ENCODE measurements around the gene IARS2. TPM values are rescaled to one million over a fixed set of nuclear protein-coding genes. Genes with fewer than 3 reads are reported as not detected.
"Not testable (repeated sequence)": the region's sequence is repeated elsewhere in the genome, so short reads cannot be mapped to it uniquely, and the experiment has no call there.

The IARS2 gene
- total RNA-seq, 1 experiment from 2014 or later: 158 TPM

DNA sequence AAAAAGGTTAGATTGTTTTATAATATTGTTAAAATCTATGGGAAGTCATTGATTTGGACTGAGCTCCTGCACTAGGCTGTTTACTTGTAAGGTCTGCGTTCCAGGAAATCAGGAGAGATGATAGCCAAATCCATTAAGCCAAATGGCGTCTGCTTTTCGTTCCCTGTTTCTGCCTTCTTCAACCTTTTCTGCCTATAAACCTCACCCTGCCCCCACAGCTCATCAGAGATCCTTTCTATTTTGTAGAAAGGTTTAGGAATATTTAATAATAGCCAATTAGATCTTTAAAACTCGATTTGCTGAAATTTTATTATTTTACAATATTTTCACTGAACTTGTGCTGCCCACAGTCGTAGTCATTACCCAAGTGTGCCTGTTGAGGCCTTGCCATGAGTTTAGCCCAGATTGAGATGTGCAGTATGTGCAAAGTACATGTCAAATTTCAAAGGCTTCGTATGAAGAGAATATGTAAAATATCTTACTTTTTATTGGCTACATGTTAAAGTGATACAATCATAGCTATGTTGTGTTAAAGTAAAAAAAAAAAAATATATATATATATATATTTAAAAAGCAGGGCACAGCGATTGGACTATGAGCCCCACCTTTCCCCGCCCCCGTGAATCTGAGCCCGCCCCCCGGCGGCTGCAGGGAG is 444 bp upstream of the IARS2 start:
- DNase-seq (ENCODE audit: low read depth, low spot score): no peak
- in situ Hi-C loops (cut with HindIII; ENCODE audit: low pct_unique_long_range_greater_than_20kb, low sequenced_read_pairs): no loop called here

DNA sequence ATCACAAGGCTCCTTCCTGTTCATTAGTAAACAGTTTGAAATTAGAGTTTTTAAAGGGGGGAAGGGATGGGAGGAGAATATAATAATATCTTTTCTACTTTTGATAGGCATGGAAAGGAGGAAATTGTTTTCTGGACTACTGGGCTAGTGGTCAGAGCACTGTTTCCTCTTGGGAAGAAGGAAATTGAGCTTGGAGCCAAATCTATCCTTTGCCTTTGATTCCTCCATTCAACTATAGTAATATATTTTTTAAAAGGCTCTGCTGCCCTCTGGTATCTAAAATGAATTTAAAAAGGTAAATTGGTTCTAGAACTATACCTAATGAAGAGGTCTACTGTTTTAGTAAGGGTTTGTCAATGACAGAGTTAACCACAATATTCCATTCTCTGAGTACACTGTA is 5.9 kb downstream of the IARS2 start:
- in situ Hi-C loops (cut with HindIII; ENCODE audit: low pct_unique_long_range_greater_than_20kb, low sequenced_read_pairs): no loop called here
- DNase-seq (ENCODE audit: low read depth, low spot score): no peak

DNA sequence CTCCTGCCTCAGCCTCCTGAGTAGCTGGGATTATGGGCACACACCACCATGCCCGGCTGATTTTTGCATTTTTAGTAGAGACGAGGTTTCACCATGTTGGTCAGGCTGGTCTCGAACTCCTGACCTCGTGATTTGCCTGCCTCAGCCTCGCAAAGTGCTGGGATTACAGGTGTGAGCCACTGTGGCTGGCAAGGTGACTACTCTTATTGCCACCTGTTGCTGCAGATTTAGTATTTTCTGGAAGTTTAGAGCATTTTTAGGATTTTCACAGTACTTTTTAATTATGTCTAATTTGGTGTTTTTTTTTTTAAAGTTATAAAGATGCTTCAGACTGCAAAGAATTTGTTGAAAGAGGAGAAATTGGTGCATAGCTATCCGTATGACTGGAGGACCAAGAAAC is 16.5 kb downstream of the IARS2 start:
- in situ Hi-C loops (cut with HindIII; ENCODE audit: low pct_unique_long_range_greater_than_20kb, low sequenced_read_pairs); DNase-seq (ENCODE audit: low read depth, low spot score): not testable (repeated sequence)

DNA sequence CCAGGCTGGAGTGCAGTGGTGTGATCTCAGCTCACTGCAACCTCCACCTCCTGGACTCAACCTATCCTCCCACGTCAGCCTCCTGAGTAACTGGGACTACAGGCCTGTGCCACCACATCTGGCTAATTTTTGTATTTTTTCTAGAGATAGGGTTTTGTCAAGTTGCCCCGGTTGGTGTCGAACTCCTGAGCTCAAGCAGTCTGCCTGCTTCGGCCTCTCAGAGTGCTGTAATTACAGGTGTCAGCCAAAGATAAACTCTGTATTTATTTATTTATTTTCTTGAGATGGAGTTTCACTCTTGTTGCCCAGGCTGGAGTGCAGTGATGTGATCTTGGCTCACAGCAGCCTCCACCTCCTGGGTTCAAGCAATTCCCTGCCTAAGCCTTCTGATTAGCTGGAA is 18.7 kb downstream of the IARS2 start:
- DNase-seq (ENCODE audit: low read depth, low spot score); in situ Hi-C loops (cut with HindIII; ENCODE audit: low pct_unique_long_range_greater_than_20kb, low sequenced_read_pairs): not testable (repeated sequence)

DNA sequence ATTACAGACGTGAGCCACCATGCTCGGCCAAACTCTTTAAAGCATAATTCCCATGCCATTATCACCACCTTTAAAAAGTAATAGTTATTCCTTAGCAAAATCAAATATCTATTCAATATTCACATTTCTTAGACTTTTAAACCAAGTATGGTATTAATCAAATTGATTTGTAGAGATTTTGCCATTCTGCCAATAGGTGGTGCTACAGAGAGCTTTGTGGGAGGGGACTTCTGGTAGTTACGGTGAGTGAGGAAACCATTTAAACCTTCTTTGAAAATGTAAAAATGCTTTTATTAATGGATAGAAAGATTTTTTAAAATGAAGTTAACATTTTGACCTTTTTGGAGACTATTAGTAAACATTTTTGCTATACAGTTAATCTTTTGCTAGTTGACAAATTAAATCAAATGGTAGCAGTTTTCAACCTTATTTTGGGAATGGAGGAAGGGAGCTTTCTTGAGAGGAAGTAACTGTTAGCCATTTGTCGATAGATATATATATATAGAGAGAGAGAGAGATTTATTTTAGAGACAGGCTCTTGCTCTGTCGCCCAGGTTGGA is 19.3 kb downstream of the IARS2 start:
- peak; percentile 64 for DNase-seq (ENCODE audit: low read depth, low spot score)
- in situ Hi-C loops (cut with HindIII; ENCODE audit: low pct_unique_long_range_greater_than_20kb, low sequenced_read_pairs): no loop called here

DNA sequence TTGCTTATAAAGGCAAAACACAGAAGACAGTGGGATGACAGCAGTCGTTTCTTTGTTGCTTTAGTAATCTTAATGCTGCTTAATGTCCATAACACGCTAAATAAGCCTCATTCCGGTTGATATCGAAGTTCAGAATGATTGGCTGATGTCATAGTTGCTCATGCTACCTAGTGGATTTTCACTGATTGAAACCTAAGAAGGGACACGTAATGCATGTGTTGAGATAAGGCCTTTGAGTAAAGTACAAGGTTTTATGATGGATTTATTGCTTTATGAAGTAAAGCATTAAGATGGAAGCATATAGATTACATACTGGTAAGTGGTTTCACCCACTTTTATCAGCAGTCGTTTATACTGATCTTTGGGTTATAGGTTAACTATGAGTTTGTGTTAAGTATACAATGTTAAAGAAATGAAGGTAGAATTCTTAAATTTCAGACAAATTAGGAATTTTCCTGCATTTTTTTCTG is 25.1 kb downstream of the IARS2 start:
- DNase-seq (ENCODE audit: low read depth, low spot score): no peak

DNA sequence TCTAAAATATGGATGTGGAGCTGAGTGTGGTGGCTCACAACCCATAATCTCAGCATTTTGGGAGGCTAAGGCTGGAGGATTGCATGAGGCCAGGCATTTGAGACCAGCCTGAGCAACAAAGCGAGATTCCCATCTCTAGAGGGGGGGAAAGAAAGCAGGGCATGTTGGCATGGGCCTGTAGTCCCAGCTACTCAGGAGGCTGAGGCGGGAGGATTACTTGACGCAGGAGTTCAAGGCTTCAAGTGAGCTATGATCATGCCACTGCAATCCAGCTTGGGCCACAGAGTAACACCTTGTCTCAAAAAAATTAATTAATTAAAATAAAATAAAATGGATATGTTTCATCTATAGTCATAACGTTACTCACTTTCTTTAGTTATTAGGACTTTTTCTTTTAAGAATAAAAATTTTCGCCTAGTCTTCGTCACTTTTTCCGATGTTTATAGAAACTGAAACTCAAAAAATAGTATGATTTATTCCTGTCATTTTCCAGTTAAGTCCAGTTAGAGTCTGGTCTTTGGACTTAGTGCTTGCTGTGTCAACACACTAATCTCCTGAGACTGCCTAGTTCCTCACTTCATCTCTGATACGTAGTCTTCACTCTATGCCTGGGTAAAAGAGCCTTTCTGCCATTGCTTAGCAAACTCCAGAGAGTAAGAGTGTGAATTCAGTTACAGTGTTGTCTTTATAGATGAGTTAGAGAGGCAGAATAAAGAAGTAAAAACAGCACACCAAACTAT is 28.0 kb downstream of the IARS2 start:
- in situ Hi-C loops (cut with HindIII; ENCODE audit: low pct_unique_long_range_greater_than_20kb, low sequenced_read_pairs): no loop called here
- no peak for DNase-seq (ENCODE audit: low read depth, low spot score)

More for the DNA sequence above, 25.1 kb downstream of the IARS2 start:
- in situ Hi-C loops (cut with HindIII; ENCODE audit: low pct_unique_long_range_greater_than_20kb, low sequenced_read_pairs): no loop called here

DNA sequence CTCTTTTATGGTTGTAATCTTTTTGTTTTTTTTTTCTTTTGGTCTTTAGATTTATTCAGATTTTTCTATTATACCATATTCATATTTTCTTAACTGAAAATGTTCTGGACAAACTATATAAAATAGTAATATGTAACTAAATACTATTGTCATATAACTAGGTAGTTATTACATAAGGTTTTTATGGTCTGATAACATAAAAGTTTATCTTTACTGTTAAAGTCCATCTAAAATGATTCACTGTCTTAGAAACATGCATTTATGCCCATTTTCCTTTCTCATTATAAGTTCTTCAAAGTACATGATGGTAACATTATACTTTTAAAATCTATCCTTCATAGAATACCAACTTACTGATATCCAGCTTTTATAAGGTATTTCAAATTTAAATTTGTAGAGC is 29.1 kb downstream of the IARS2 start:
- no peak for DNase-seq (ENCODE audit: low read depth, low spot score)
- in situ Hi-C loops (cut with HindIII; ENCODE audit: low pct_unique_long_range_greater_than_20kb, low sequenced_read_pairs): no loop called here

DNA sequence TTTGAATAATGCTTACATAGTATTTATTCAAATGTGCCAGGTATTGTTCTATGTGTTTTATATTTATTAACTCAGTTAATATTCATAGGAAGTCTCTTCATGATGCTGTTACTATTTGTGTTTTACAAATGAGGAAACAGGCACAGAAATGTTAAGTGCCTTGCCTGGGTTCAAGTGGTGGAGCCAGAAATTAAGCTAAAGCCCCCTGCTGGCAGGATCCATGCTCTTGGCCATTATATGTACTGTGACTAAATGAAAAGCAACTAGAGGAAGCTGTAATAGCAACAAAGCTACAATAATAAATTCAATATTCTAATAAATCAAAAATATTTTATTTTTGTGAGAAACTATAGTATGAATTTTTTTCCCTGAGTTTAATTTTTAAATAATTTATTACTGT is 30.0 kb downstream of the IARS2 start:
- in situ Hi-C loops (cut with HindIII; ENCODE audit: low pct_unique_long_range_greater_than_20kb, low sequenced_read_pairs): no loop called here
- DNase-seq (ENCODE audit: low read depth, low spot score): peak; percentile 40

DNA sequence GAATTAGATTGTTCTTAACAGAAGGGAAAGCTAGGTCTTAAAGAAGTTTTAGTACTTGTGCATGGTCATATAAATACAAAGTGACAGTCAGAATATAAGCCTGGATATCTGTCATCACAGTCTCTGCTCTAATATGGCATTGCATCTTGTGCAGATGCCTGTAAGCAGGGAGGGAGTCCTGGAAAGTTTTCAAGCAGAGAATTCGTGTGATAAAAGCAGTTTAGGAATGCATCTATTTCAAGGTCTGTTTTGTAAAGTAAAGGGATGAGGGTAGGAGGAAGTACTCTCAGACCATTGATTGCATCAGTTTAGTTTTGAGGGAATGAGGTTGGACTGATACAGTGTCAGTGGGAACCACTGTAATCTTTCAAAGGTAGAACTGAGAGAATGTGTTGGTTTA is 30.6 kb downstream of the IARS2 start:
- in situ Hi-C loops (cut with HindIII; ENCODE audit: low pct_unique_long_range_greater_than_20kb, low sequenced_read_pairs): no loop called here
- DNase-seq (ENCODE audit: low read depth, low spot score): no peak

DNA sequence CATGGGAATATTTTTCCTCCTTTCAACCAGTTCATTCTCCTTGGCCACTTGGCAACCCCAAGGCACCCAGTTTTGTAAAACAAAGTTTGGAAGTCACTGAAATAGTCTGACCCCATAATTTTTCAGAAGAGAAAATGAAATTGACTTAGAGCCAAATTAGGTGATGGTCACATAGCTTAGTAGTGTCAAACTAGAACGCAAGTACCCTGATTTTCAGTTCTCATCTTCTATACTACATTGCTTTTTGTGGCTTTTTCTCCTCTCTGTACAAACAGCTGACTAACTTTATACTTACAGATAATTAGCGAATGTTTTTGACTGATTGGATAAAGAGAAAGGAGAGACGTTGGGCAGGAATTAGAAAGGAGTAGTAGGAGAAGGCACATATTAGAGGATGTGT is 33.1 kb downstream of the IARS2 start:
- in situ Hi-C loops (cut with HindIII; ENCODE audit: low pct_unique_long_range_greater_than_20kb, low sequenced_read_pairs): no loop called here
- no peak for DNase-seq (ENCODE audit: low read depth, low spot score)

DNA sequence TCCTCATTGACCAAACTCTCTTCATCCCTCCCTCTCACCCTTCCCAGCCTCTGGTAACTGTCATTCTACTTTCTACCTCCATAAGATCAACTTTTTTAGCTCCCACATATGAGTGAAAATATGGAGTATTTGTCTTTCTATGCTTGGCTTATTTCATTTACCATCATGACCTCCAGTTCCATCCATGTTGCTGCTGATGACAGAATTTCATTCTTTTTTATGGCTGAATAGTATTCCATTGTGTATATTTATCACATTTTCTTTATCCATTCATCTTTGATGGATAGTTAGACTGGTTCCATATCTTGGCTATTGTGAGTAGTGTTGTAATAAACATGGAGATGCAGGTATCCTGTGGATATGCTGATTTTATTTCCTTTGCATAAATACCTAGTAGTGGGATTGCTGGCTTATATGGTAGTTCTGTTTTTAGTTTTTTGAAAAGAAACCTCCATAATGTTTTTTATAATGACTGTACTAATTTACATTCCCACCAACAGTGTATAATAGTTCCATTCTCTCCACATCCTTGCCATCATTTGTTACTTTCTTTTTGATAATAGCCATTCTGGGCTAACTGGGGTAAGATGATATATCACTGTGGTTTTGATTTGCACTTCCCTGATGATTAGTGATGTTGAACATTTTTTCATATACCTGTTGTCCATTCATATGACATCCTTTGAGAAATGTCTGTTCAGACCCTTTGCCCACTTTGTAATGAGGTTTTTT is 35.7 kb downstream of the IARS2 start:
- DNase-seq (ENCODE audit: low read depth, low spot score): no peak
- in situ Hi-C loops (cut with HindIII; ENCODE audit: low pct_unique_long_range_greater_than_20kb, low sequenced_read_pairs): no loop called here

DNA sequence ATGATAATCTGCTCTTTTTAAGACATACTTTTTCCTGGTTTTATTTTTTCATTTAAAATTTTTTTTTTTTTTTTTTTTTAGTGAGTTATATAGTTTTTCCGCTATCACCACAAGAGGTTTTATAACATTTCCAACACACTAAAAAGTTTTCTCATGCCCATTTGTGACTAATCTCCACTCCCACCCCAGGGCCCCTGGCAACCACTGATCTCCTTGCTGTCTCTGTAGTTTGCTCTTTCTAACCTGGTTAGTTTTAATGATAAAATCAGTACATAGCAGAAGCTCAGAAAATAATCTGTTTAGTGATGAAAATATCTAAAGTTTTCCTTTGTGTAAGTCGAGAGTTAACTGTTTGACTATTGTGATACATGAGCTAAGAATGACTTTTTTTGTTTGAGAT is 41.8 kb downstream of the IARS2 start:
- DNase-seq (ENCODE audit: low read depth, low spot score): no peak
- in situ Hi-C loops (cut with HindIII; ENCODE audit: low pct_unique_long_range_greater_than_20kb, low sequenced_read_pairs): no loop called here

DNA sequence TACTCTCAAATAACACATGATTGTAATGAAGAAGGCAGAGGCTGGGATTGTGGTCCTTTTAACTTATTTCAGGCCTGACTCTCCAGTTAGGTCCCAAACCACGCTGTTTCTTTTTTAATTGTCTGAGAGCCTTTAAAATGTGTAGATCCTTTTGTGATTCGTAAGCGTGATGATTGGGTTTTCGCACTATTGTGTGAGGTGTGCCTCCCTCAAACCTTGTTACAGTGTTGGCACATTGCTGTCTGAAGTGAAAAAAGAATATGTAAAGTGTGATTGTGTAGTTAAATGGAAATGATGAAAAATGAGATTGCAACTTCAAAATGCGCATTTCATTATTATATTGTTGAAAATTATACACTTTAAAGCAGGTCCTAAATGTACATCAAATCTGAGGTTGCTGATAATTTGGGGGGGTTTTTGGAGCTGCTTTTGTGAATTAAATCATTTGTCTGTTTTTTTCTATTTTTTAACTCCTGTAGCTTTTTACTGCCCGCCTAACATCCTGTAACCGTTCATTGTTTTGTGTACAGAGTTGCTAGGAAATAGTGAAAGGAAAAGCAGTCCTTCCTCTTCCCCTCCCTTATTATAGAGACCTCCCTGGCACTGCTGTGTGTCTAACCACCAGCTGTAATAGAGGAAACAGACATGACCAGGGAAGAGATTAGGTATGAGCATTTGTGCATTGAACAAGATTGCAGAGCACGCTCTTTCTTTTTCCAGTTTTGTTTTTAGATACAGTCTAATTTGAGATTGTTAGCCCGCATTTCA is 43.3 kb downstream of the IARS2 start:
- no peak for DNase-seq (ENCODE audit: low read depth, low spot score)
- in situ Hi-C loops (cut with HindIII; ENCODE audit: low pct_unique_long_range_greater_than_20kb, low sequenced_read_pairs): no loop called here

DNA sequence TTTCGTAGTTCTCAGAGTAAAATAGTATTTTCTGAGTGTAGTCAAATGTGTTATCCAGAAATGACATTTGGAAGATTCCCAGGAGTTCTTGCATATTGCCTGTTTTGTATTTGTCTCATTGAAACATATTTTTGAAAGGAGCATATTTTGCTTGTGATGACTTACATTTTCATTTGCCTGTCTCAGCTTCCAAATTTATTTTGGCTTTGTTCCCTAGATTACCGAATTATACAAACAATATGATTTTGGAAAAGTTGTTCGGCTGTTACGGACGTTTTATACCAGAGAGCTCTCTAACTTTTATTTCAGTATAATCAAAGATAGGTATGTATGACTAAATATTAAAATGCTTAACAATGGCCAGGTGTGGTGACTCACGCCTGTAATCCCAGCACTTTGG is 46.0 kb downstream of the IARS2 start:
- in situ Hi-C loops (cut with HindIII; ENCODE audit: low pct_unique_long_range_greater_than_20kb, low sequenced_read_pairs): no loop called here
- no peak for DNase-seq (ENCODE audit: low read depth, low spot score)

DNA sequence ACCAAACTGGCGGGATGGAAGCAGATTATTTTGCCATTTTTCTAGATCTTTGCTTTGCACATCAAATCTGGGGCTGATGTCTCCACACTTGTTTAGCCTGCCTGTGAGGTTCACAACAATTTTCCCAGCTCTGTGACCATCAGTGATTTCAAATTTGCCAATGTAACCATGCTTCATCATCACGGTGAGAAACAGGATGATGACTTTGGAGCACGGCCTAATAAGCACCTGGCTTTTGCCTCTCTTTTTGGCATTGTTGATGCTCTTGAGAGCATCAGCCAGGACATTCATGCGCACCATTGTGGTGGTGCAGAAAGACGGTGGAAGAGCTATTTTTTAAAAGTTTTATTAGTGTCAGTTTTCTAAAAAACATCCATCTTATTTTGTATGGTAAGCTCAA is 50.1 kb downstream of the IARS2 start:
- no peak for DNase-seq (ENCODE audit: low read depth, low spot score)

DNA sequence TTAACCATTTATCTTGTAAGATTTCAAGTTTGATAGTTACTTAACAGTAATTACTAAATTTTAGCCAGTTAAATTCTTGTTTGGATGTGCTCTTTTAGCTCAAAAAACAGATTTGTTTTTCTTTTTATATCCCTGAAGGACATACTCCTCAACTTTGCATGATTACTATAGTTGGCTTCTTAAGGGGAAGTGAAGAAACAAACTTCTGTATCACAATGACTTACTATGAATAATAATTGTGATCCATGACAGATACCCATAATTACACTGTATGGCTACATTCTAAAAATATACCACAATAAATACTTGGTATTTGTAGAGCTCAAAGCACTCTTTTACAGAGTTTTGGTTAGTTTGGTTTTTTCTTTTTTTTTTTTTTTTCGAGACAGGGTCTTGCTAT is 55.8 kb downstream of the IARS2 start:
- in situ Hi-C loops (cut with HindIII; ENCODE audit: low pct_unique_long_range_greater_than_20kb, low sequenced_read_pairs): no loop called here
- DNase-seq (ENCODE audit: low read depth, low spot score): no peak

More for the DNA sequence above, 50.1 kb downstream of the IARS2 start:
- in situ Hi-C loops (cut with HindIII; ENCODE audit: low pct_unique_long_range_greater_than_20kb, low sequenced_read_pairs): no loop called here

DNA sequence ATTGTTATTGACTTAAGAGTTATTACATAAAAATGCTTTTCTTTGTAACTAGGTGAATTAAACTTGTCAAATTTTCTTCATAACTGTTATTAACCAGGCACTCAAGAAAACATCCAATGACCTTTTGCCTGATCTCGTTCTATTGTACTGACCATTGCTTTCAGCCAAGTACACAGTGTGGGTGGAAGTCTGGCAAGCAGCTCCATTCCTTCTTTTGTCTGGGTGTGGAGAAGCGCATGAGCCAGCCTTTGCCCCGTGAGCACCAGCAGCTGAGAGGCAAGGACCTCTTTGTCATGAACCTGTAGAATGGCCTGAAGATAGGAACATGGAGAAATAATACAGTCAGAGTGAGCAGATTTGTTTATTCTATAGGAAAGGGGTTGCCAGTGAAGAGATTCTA is 57.5 kb downstream of the IARS2 start:
- peak; percentile 27 for DNase-seq (ENCODE audit: low read depth, low spot score)
- in situ Hi-C loops (cut with HindIII; ENCODE audit: low pct_unique_long_range_greater_than_20kb, low sequenced_read_pairs): no loop called here
